H9 (cell line): Measurements from ENCODE around the gene ELP6. TPM values are rescaled to one million over a fixed set of nuclear protein-coding genes. Genes with fewer than 3 reads are reported as not detected.
A peak's percentile ranks its signal among the peaks of the same experiment; 100 is the strongest.

Experiments
- DNase-seq: peaks from one replicate; pipeline ENCODE4 v3.0.0-alpha.2; 2017
- H2AFZ ChIP-seq: one replicate; pipeline ENCODE4 v1.6.1; 2013; ENCODE audit warnings: mild to moderate bottlenecking, low read length, control low read depth, moderate library complexity
- H2AK5ac ChIP-seq: 2 replicates; pipeline ENCODE4 v1.6.1; 2013; ENCODE audit warnings: low read length, control low read depth, mixed read lengths; ENCODE audit not compliant: insufficient read length
- H2BK120ac ChIP-seq: one replicate; pipeline ENCODE4 v1.6.1; 2013; ENCODE audit warnings: low read depth, mild to moderate bottlenecking, low read length, control low read depth, inconsistent platforms; ENCODE audit not compliant: poor library complexity, severe bottlenecking
- H2BK12ac ChIP-seq: 2 replicates; pipeline ENCODE4 v1.6.1; 2013; ENCODE audit warnings: low read length, control low read depth, mixed read lengths, low read depth; ENCODE audit not compliant: insufficient read length
- H2BK15ac ChIP-seq: 2 replicates; pipeline ENCODE4 v1.6.1; 2013; ENCODE audit warnings: low read depth, low read length, control low read depth
- H2BK20ac ChIP-seq: one replicate; pipeline ENCODE4 v1.6.1; 2013; ENCODE audit warnings: low read depth, mild to moderate bottlenecking, low read length, control low read depth, inconsistent platforms; ENCODE audit not compliant: poor library complexity, severe bottlenecking
- H2BK5ac ChIP-seq: 2 replicates; pipeline ENCODE4 v1.6.1; 2013; ENCODE audit warnings: low read length, control low read depth, mixed read lengths; ENCODE audit not compliant: insufficient read length
- H3K14ac ChIP-seq: 2 replicates; pipeline ENCODE4 v1.6.1; 2013; ENCODE audit warnings: low read length, control low read depth; ENCODE audit not compliant: insufficient read depth
- H3K18ac ChIP-seq: 2 replicates; pipeline ENCODE4 v1.6.1; 2013; ENCODE audit warnings: low read depth, mild to moderate bottlenecking, mixed read lengths, low read length, control low read depth; ENCODE audit not compliant: insufficient read length
- H3K23ac ChIP-seq: 2 replicates; pipeline ENCODE4 v1.6.1; 2013; ENCODE audit warnings: low read length, control low read depth, mixed read lengths, low read depth; ENCODE audit not compliant: insufficient read length
- H3K23me2 ChIP-seq: 2 replicates; pipeline ENCODE4 v1.6.1; 2013; ENCODE audit warnings: low read depth, mild to moderate bottlenecking, mixed read lengths, low read length, control low read depth; ENCODE audit not compliant: insufficient read length, poor library complexity, severe bottlenecking
- H3K27ac ChIP-seq: 2 replicates; pipeline ENCODE4 v1.5.1; 2013; ENCODE audit warnings: low read length, control low read depth, mixed read lengths, low read depth; ENCODE audit not compliant: insufficient read length
- H3K27me3 ChIP-seq: 2 replicates; pipeline ENCODE4 v1.6.1; 2013; ENCODE audit warnings: low read length, control low read depth, inconsistent platforms; ENCODE audit not compliant: insufficient read depth
- H3K4ac ChIP-seq: 2 replicates; pipeline ENCODE4 v1.6.1; 2013; ENCODE audit warnings: low read depth, mild to moderate bottlenecking, control low read depth, inconsistent platforms, low read length, moderate library complexity
- H3K4me1 ChIP-seq: 2 replicates; pipeline ENCODE4 v1.6.1; 2013; ENCODE audit warnings: low read length, control low read depth, inconsistent platforms; ENCODE audit not compliant: insufficient read depth
- H3K4me2 ChIP-seq: 2 replicates; pipeline ENCODE4 v1.6.1; 2013; ENCODE audit warnings: low read length, control low read depth, mixed read lengths; ENCODE audit not compliant: insufficient read length, insufficient read depth
- H3K56ac ChIP-seq: 2 replicates; pipeline ENCODE4 v1.6.1; 2013; ENCODE audit warnings: low read depth, mild to moderate bottlenecking, mixed read lengths, low read length, control low read depth; ENCODE audit not compliant: insufficient read length
- H3K79me1 ChIP-seq: 2 replicates; pipeline ENCODE4 v1.6.1; 2013; ENCODE audit warnings: low read depth, mild to moderate bottlenecking, moderate library complexity, low read length, control low read depth, inconsistent platforms; ENCODE audit not compliant: insufficient read depth, poor library complexity, severe bottlenecking
- H3K79me2 ChIP-seq: 2 replicates; pipeline ENCODE4 v1.6.1; 2013; ENCODE audit warnings: low read length, control low read depth, inconsistent platforms; ENCODE audit not compliant: insufficient read depth
- H3K9ac ChIP-seq: 2 replicates; pipeline ENCODE4 v1.6.1; 2013; ENCODE audit warnings: low read length, control low read depth, mixed read lengths; ENCODE audit not compliant: insufficient read length; ENCODE audit errors: extremely low read depth
- H3K9me3 ChIP-seq: one replicate; pipeline ENCODE4 v1.6.1; 2013; ENCODE audit warnings: low read depth, low read length, inconsistent platforms; ENCODE audit not compliant: control insufficient read depth
- H3T11ph ChIP-seq: one replicate; pipeline ENCODE4 v1.6.1; 2013; ENCODE audit warnings: mild to moderate bottlenecking, low read length, control low read depth, inconsistent platforms
- H4K20me1 ChIP-seq: one replicate; pipeline ENCODE4 v1.6.1; 2013; ENCODE audit not compliant: control insufficient read depth, insufficient read length, insufficient read depth
- H4K5ac ChIP-seq: 2 replicates; pipeline ENCODE4 v1.6.1; 2013; ENCODE audit warnings: low read depth, mild to moderate bottlenecking, mixed read lengths, low read length, control low read depth; ENCODE audit not compliant: insufficient read length
- H4K8ac ChIP-seq: replicated peaks from 2 replicates; pipeline ENCODE4 v1.6.1; 2013; ENCODE audit warnings: low read length, control low read depth, mixed read lengths, low read depth; ENCODE audit not compliant: insufficient read length
- H4K91ac ChIP-seq: 2 replicates; pipeline ENCODE4 v1.6.1; 2013; ENCODE audit warnings: low read depth, mild to moderate bottlenecking, moderate library complexity, mixed read lengths, low read length, control low read depth; ENCODE audit not compliant: insufficient read length
- H3K27ac Mint-ChIP-seq, 3 experiments: 2 replicates in 2 of 3; 3 replicates in 1 of 3; pipeline ENCODE4 v1.8.0; 2020 to 2021; ENCODE audit warnings: mixed read lengths in 3 of 3, mild to moderate bottlenecking in 1 of 3, moderate library complexity in 1 of 3
- H3K27me3 Mint-ChIP-seq: 2 replicates; pipeline ENCODE4 v1.8.0; 2021; ENCODE audit warnings: low read depth, mild to moderate bottlenecking, moderate library complexity, mixed read lengths
- H3K36me3 Mint-ChIP-seq, 3 experiments: 2 replicates in 2 of 3; 3 replicates in 1 of 3; pipeline ENCODE4 v1.8.0; 2020 to 2021; ENCODE audit warnings: low read depth in 3 of 3, mixed read lengths in 3 of 3; ENCODE audit not compliant: insufficient read depth in 1 of 3
- H3K4me1 Mint-ChIP-seq, 2 experiments: 2 replicates each; pipeline ENCODE4 v1.8.0; 2020; ENCODE audit warnings: mixed read lengths in 2 of 2
- H3K4me3 Mint-ChIP-seq, 2 experiments: 2 replicates in 1 of 2; 3 replicates in 1 of 2; pipeline ENCODE4 v1.8.0; 2020 to 2021; ENCODE audit warnings: mild to moderate bottlenecking in 2 of 2, mixed read lengths in 2 of 2, moderate library complexity in 1 of 2
- H3K9me3 Mint-ChIP-seq, 2 experiments: 2 replicates in 1 of 2; 3 replicates in 1 of 2; pipeline ENCODE4 v1.8.0; 2020; ENCODE audit warnings: mild to moderate bottlenecking in 2 of 2, mixed read lengths in 2 of 2, moderate library complexity in 1 of 2
- CTCF ChIP-seq: fragments of 200-600 bp; sonication (generic); conservative IDR thresholded peaks from 3 replicates; pipeline ENCODE4 v1.8.0; 2021; ENCODE audit warnings: antibody characterized with exemption, mild to moderate bottlenecking
- WGBS: extraction: QIAGEN DNeasy Blood & Tissue Kit; methylation state at CpG from one replicate; pipeline ENCODE4 v1.1.7; 2013; ENCODE audit warnings: missing lambda C conversion rate, low lambda C conversion rate, mixed read lengths; ENCODE audit not compliant: insufficient read length; ENCODE audit errors: extremely low coverage; 5-methylcytosine and 5-hydroxymethylcytosine counted together
- total RNA-seq: library from RNA; stranded (reverse); gene quantifications from 2 replicates; pipeline ENCODE4 v1.2.1, GENCODE V29; 2021

Gene ELP6
- total RNA-seq, 1 experiment from 2014 or later, result 53.9 TPM

GRCh38 chr3:47455806-47456452 is 57.6 kb downstream of the ELP6 start:
- no peaks in the 10 kb centered on the region for H3K27me3 Mint-ChIP-seq
- no peak overlapping the region for H3K27ac ChIP-seq
- no CpG with 5 or more reads among the region's 3 CpGs for WGBS

More at GRCh38 chr3:47455806-47456452, 57.6 kb downstream of the ELP6 start:
- H3K23ac ChIP-seq, result no peak overlapping the region
- H3K4ac ChIP-seq, result no peak overlapping the region
- Mint-ChIP-seq H3K4me3 (no peak overlapping the region), H3K36me3 (peaks cover 13 to 14% (median 13%) of the 10 kb centered on the region in 3 experiments), H3K4me1 (peaks cover 0 to 2% of the 10 kb centered on the region in 2 experiments; a peak in 1 of 4 replicates), H3K27ac (0 out of 7 replicates have a peak overlapping the region, but pooled peaks of 1 of the 3 experiments have one; percentile 15), H3K9me3 (peaks cover 5 to 9% of the 10 kb centered on the region in 2 experiments; a peak in 4 of 5 replicates)
- no peak overlapping the region for H2BK5ac ChIP-seq
- no peaks in the 10 kb centered on the region for H3K23me2 ChIP-seq
- no peak overlapping the region for H3K4me2 ChIP-seq
- H2BK20ac ChIP-seq, result no peak overlapping the region
- DNase-seq, result no peak
- no peak overlapping the region for H3K14ac ChIP-seq
- no peak overlapping the region for H3K9ac ChIP-seq
- H3K9me3 ChIP-seq, result no peaks in the 10 kb centered on the region
- H3K79me2 ChIP-seq, result peaks cover 1% of the 10 kb centered on the region; the same call in 1 of the 2 replicates
- H2AFZ ChIP-seq, result no peak overlapping the region
- no peak overlapping the region for H3K56ac ChIP-seq
- H2BK12ac ChIP-seq, result no peak overlapping the region
- H3K4me1 ChIP-seq, result no peaks in the 10 kb centered on the region
- H4K5ac ChIP-seq, result no peak overlapping the region
- no peaks in the 10 kb centered on the region for H3K27me3 ChIP-seq
- H4K91ac ChIP-seq, result no peak overlapping the region
- H2AK5ac ChIP-seq, result no peak overlapping the region
- no peak for TF ChIP-seq CTCF
- no peak overlapping the region for H3T11ph ChIP-seq
- H2BK120ac ChIP-seq, result no peak overlapping the region
- H4K20me1 ChIP-seq, result no peaks in the 10 kb centered on the region
- H4K8ac ChIP-seq, result no peak overlapping the region
- peaks cover 10% of the 10 kb centered on the region for H3K79me1 ChIP-seq
- no peak overlapping the region for H3K18ac ChIP-seq
- no peak overlapping the region for H2BK15ac ChIP-seq
